Activated CD8-positive, alpha-beta memory T cell treated with anti-CD3 and anti-CD28 coated beads, Interleukin-2, amount 50 U/mL, for 4 hours (primary cell): ENCODE data around the gene CC2D1A.
"Not testable (repeated sequence)": the region's sequence is repeated elsewhere in the genome, so short reads cannot be mapped to it uniquely, and the experiment has no call there.

Source experiments
- DNase-seq: peaks from one replicate; pipeline ENCODE4 v3.0.0-alpha.2; 2020

Gene CC2D1A

GRCh38 chr19:13913352-13913751 is 7.4 kb downstream of the CC2D1A start:
- DNase-seq: no peak

- no peak for DNase-seq
These were observed 8.8 kb downstream of the CC2D1A start for GRCh38 chr19:13914777-13915176.

- DNase-seq: no peak
These were observed 11.9 kb downstream of the CC2D1A start for GRCh38 chr19:13917888-13918406.

GRCh38 chr19:13918726-13919411 is 12.9 kb downstream of the CC2D1A start:
- no peak for DNase-seq

GRCh38 chr19:13920524-13920923 is 14.5 kb downstream of the CC2D1A start:
- no peak for DNase-seq

- DNase-seq: no peak
These were observed 15.1 kb downstream of the CC2D1A start for GRCh38 chr19:13920940-13921747.

GRCh38 chr19:13922118-13922517 is 16.1 kb downstream of the CC2D1A start:
- DNase-seq: not testable (repeated sequence)

GRCh38 chr19:13923194-13923987 is 17.4 kb downstream of the CC2D1A start:
- DNase-seq: no peak

GRCh38 chr19:13926010-13926409 is 20.0 kb downstream of the CC2D1A start:
- no peak for DNase-seq

- no peak for DNase-seq
These were observed 20.7 kb downstream of the CC2D1A start for GRCh38 chr19:13926715-13927114.

- no peak for DNase-seq
These were observed 23.3 kb downstream of the CC2D1A start for GRCh38 chr19:13929340-13929739.

GRCh38 chr19:13929956-13930355 is 24.0 kb downstream of the CC2D1A start:
- no peak for DNase-seq

- no peak for DNase-seq
These were observed 24.4 kb downstream of the CC2D1A start for GRCh38 chr19:13930402-13930801.

- no peak for DNase-seq
These were observed 25.6 kb downstream of the CC2D1A start for GRCh38 chr19:13931391-13932148.

- DNase-seq: no peak
These were observed 26.2 kb downstream of the CC2D1A start for GRCh38 chr19:13932149-13932637.

- DNase-seq: no peak
These were observed 27.0 kb downstream of the CC2D1A start for GRCh38 chr19:13932911-13933393.

GRCh38 chr19:13934785-13935109 is 28.7 kb downstream of the CC2D1A start:
- DNase-seq: no peak

GRCh38 chr19:13935765-13936510 is 29.9 kb downstream of the CC2D1A start:
- DNase-seq: no peak

- no peak for DNase-seq
These were observed 31.7 kb downstream of the CC2D1A start for GRCh38 chr19:13937479-13938300.

- DNase-seq: no peak
These were observed 32.5 kb downstream of the CC2D1A start, which contains the start of gene PODNL1 for GRCh38 chr19:13938301-13939064. PODNL1 (minus strand) TSS chr19:13938417; CDS start chr19:13938181, 236 bp downstream.
